Measurements from ENCODE around the gene OMP.

The OMP gene

DNA sequence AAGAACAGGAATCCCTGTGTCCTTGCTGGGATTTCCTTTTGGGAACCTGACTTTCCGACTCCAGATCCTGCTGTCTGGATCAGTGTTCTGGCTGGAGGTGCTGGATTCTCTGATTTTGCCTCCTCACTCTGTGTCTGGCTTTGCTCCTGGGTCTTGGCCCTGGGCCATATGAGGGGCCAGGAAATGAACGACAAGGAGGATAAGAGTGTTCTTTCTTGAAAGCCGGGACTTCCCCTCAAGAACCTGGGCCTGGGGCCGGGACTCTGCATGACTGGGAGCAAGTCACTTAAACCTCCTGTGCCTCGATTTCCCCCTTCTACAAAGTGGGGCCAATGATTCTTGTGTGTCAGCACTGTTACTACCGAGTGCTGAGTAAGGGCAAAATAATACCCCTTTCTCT lies 22.6 kb downstream of the OMP start:
- FAIRE-seq = no peak

DNA sequence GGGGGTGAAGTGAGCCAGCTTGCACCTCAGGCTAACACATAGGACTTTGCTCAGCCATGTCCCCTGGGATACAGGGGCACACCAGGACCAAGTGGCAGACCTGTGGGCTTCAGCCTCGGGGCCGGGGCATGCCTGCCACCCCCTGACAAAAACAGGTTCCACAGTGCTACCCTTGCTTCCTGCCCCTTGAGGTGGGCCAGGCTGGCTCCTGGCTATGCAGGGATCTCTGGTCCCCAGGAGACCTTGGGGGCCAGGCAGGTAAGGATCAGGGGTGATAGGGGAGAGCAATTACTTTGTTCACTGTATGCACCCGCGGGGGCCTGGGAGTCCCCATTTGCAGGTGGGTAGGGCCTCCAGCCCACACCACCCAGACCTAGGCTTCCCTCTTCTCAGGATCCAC lies 23.1 kb downstream of the OMP start:
- FAIRE-seq = no peak

DNA sequence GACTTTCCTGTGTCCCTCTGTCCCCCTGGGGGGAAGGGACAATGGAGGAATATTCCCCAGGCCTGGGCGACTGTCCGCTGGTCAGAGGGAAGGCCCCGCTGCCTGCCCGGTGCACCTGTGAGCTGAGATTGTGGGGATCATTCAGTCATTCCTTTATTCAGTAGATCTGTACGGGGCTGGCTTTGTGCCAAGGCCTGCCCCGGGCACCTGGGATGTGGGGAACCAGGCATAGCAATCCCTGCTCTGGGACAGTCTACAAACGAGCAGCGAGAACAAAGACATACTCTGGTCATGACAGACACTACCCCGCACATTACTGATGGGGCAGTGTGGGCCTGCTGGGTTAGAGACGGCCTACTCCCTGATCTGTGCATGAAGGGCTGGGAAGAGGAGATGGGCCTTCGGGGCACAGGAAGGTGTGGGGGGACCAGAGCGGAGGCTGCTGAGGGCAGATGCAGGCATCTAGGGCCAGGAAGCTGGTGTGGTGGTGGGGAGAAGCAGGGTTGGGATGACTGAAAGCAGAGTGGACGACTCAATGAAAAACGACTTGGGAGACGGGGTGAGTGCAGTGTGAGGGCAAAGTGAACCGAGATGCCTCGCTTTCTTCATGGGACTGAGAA lies 23.6 kb downstream of the OMP start:
- FAIRE-seq = no peak

DNA sequence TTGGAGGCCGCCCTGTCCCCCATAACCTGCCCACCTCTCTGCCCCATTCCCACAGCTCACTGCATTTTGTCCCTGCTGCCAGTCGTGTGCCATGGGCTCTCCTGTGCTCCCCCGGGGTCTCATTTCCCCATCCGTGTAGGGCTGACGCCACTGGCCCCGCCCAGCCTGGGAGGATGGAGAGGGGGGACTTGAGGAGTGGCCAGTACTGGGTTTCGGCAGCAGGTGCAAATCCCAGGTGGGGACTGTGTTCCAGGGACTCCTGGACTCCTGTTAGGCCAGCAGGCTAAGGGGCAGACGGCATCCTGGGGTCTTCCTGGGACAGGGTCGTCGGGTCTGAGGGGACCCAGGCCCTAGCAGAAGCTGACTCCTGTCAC lies 24.2 kb downstream of the OMP start:
- FAIRE-seq = no peak

DNA sequence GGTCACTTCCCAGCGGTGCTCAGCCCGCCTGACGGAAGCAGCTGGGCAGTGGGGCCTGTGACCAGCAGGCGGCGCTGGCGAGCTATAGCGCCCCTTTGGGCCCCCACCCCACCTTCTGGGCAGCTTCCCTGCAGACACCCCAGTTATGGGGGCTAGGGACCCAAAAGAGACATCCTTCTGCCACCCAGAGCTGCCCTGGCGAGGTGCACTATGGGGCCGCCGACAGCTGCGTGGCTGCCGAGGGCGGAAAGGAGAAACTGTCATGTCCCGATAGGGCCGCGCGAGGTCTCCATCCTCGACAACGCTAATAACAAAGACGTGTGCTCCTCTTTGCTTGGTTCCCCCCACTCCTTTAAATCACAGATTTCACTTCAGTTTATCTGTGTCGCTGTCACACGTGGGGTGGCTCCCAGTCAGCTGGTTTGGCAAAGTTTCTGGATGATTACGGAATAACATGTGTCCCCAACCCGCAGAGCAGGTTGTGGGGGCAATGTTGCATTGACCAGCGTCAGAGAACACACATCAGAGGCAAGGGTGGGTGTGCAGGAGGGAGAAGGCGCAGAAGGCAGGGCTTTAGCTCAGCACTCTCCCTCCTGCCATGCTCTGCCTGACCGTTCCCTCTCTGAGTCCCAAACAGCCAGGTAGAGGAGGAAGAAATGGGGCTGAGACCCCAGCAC lies 24.7 kb downstream of the OMP start:
- no peak for FAIRE-seq

DNA sequence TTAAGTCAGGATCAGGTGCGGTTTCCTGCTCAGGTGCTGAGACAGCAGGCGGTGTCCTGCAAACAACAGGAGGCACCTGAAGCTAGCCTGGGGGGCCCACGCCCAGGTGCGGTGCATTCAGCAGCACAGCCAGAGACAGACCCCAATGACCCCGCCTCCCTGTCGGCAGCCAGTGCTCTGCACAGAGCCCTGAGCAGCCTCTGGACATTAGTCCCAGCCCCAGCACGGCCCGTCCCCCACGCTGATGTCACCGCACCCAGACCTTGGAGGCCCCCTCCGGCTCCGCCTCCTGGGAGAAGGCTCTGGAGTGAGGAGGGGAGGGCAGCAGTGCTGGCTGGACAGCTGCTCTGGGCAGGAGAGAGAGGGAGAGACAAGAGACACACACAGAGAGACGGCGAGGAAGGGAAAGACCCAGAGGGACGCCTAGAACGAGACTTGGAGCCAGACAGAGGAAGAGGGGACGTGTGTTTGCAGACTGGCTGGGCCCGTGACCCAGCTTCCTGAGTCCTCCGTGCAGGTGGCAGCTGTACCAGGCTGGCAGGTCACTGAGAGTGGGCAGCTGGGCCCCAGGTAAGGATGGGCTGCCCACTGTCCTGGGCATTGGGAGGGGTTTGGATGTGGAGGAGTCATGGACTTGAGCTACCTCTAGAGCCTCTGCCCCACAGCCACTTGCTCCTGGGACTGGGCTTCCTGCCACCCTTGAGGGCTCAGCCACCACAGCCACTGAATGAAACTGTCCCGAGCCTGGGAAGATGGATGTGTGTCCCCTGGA lies 25.5 kb downstream of the OMP start, which contains the start of gene MYO7A:
Gene MYO7A, plus strand, starts transcription at position 327 of the 772 bp plus-strand sequence. CDS start 2,389 bp downstream, outside the sequence.
- no peak for FAIRE-seq

DNA sequence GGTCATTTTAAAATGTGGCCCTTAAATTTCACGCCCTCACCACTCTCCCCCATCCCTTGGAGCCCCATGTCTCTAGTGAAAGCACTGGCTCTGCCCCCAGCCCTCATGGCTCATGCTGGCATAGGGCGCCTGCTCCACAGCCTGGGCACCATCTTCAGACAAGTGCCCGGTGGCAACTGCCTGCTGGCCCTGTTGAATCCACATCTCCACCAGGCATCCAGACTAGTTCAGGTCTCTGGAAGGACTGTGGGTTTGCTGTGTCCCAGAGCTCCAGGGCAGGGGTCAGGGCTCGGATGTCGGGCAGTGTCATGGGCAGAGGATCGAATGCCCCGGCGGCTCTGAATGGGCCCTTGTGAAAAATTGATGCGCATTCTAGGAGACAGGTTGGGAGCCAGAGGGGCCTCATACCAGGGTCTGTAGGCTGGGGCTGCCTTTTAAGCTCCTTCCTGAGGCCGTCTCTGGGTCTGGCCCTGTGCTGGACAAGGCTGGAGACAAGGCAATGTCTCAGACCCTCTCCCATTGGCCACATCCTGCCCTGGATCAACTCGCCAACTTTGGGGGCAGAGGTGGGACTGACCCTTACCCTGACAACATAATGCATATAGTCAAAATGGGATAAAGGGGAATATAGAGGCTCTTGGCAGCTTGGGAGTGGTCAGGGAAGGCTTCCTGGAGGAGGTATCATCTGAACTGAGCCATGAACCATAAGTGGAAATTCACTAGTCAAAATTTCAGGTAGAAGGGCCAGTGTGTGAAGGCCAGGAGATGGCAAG lies 26.6 kb downstream of the OMP start:
- no peak for FAIRE-seq

DNA sequence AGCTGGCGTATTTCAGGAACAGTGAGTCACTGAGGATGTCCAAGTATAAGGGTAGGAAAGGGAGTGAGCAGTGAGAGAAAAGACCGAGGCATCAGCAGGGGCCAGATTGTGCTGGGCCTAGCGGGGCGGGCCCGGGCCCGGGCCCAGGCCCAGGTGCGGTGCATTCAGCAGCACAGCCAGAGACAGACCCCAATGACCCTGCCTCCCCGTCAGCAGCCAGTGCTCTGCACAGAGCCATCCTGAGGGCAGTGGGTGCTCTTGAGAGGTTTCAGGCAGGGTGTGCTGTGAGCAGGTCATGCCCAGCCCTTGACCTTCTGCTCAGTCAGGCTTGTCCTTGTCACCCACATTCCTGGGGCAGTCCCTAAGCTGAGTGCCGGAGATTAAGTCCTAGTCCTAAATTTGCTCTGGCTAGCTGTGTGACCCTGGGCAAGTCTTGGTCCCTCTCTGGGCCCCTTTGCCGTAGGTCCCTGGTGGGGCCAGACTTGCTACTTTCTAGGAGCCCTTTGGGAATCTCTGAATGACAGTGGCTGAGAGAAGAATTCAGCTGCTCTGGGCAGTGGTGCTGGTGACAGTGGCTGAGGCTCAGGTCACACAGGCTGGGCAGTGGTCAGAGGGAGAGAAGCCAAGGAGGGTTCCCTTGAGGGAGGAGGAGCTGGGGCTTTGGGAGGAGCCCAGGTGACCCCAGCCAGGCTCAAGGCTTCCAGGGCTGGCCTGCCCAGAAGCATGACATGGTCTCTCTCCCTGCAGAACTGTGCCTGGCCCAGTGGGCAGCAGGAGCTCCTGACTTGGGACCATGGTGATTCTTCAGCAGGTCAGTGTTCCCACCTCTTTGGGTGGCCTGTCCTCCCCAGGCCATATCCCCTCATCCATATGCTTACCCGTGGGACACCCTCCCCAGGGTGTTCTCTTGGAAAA lies 27.5 kb downstream of the OMP start:
- FAIRE-seq = no peak

DNA sequence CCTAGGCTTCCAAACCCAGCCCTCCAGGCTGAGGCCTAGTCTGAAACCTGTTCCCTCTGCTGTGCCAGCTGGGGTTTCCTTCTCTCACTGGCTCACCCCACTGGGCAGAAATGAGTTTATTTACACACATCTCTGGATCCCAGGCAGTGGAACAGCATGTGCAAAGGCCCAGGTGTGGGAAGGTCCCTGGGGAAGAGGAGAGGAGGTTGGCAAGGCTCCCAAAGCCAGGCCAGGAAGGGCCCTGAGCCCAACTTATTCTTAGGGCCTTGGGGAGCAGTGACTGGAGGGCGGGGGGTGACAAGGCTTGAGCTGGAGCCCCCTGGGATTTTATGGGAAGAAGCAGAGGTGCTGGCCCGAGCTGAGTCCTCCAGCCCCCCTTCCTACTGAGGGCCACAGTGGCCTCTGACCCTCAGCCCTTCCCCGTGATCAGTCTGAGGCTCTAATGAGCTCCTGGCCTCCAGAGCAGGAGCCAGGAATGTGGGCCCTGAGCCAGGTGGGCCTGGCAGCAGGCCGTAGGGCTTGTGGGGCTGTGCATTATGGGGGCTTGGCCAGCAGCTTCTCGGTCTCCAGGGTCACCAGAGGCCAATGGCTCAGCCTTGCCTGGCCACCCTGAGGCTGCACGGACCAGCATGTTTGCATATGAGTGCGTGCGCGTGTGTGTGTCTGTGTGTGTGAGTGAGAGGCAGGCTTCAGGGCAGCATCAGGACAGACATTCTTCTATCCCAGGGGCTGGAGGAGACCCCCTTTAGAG lies 28.3 kb downstream of the OMP start:
- FAIRE-seq = no peak

DNA sequence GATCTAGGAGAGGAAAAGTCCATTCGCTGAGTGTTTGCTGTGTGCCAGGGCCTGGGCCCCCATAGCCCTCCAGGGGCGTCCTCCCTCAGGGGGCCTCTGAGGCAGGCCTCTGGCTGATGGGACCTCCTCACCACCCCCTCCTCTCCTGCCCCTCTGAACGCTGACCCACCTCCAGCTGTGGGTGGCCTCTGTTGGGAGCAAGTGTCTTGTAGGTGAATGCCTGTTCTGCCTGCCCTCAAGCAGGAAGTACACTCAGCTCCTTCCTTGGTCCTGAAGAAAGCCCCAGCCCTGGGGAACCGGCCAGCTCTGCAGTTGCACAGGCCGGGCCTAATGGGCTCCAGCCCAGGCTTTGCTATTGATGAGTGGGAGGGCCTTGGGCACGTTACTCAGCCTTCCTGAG lies 28.9 kb downstream of the OMP start:
- FAIRE-seq = no peak

DNA sequence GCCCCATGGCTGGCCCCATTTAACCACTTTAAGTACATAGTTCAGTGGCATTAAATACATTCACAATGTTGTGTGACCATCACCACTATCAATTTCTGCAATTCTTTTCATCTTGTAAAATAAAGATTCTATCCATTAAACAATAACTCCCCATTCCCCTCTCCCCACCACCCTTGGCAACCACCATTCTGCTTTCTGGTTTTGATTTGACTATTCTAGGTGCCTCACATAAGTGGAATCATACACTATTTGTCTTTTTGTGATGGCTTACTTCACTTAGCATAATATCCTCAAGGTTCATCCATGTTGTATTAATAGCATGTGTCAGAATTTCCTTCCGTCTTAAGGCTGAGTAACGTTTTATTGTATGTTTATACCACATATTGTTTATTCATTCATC lies 32.4 kb downstream of the OMP start:
- no peak for FAIRE-seq

DNA sequence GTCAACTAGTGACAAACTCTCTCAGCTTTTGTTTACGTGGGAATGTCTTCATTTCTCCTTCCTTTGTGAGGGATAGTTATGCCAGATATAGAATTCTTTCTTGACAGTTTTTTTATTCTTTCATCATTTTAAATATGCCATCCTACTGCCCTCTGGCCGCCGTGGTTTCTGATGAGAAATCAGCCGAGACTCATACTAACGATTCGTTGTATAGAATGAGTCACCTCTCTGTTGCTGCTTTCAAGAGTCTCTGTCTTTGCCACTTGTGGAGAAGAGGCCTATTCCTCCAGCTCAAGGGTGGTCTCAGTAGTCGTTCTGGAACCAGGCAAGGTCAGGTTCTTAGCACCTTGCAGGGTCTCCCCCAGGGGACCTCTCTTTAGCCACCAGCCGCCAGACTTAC lies 33.4 kb downstream of the OMP start:
- no peak for FAIRE-seq

DNA sequence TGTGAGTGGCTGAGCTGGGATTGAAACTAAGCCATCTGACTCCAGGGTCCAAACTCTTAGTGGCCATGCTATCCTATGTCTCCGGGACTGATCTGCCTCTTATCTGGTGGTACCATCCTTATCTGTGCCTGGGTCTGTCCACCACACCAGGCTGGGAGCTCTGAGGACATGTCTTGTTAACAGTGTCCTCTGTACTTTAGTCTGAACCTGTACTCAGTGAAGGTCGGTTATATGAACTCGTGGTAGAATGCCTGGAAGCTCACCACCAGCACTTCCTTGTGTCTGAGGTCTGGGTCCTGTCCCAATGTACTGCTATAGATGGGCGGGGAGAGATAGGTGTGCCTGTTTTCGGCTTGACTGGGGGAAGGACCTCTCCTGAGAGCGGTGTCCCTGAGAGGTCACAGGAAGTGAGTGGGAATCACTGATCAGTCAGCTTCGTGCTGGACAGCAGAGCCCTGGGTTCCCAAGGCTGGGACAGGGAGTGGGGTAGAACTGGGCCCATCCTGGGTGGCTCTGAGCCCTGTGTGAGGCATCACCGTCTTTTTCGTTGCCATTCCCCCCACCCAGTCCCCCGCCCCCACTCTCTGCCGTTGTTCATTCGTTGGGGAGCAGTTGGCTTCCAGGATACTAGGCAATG lies 34.3 kb downstream of the OMP start:
- no peak for FAIRE-seq

DNA sequence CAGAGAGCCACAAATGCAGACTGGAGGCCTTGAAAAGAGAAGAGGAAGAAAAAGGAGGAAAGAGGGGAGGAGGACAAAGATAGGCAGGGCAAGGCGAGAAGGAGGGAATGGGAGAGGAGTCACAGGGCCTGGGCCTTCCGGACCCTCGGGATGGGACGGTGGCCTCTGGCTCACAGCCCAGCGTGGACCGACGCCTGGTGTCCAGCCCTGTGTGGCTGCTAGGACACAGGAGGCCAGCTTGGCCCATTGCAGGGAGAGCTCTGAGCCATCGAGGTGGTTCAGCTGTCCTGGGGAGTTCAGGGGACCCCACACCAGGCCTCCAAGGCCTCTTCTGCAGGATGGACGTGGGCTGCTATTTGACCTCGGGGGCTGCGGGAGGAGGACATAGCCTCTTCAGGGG lies 34.8 kb downstream of the OMP start:
- FAIRE-seq = no peak

DNA sequence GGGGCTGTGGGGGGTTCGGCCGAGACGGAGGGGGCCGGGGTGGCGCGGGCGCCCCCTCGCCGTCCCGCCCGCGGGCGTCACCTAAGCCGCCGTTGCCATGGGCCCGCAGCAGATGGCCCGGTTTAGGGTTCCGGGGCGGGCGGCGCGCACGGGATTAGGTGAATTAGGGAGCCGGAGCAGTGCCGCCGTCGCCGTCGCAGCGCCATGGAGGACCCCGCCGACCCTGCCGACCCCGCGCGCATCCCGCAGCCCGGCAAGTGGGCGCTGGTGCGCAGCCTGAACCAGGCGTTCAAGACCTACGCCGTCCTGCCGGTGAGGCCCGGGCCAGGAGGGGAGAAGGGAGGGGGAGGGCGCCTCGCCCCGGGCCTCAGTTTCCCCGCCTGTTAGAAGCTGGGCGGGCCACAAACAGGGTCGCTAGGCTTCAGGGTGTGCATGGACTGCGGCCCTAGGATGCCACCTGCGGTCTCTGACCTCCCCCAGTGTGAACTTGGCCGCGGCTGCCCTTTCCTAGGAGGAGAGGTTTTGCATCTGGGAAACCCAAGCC lies 35.5 kb downstream of the OMP start:
- FAIRE-seq = no peak

DNA sequence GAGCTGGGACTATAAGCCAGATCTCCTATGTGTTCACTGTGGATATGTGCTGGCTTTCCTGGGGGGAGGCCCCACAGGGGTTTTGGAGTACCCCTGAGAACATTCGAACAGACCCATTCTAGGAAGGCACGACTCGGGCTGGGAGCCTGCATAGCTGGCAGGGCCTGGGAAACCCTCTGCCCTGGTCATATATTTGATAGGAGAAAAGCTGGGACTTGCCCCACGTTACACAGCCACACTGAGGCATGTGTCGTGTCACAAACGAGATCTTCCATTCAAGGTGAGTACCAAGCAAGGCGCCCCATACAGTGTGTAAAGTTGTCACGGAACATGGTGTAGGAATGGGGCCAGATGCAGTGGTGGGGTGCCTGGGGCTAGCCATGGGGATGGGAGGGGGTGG lies 36.6 kb downstream of the OMP start:
- FAIRE-seq = no peak

DNA sequence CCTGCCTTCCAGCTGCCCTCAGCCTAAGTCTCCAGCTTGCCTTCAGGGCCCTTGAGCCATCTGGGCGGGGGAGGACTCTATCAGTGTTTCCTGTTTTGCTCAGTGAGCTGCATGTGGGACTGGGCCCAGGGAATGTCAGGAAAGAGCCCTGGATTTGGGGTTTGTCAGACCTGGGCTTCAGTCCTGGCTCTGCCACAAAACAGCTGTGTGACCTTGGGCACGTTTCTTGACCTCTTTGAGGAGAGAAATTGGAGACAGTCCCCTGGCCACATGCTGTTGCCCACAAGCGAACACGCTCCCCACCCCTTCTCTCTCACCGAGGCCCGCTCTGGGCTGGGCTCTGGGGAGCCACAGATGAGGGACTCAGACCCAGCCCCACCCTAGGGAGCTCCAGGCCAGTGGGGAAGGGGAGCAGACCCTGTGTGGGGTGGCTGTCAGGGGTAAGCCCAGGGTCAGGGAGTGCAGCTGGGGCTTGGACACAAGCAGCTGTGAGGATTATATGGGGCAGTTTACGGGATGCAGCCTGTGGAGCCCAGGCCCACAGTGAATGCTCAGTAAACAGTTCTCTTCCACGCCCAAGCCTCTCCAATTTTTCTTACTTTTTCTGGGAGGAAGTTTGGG lies 37.7 kb downstream of the OMP start:
- FAIRE-seq = no peak

DNA sequence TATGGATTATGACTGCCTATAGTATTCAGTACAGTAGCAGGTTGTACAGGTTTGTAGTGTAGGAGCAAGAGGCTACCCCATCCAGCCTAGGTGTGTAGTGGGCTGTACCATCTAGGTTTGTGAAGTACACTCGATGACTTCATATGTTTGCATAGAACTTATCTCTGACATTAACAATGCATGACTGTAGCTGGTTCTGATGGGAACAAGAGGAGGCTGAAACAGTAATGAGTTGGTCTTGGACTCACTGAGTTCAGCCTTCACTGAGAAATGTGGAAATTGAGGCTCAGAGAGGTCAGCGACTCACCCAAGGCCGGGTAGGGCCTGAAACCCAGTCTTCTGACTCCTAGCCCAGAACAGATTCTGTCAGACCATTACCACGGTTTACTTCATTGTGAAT lies 38.4 kb downstream of the OMP start:
- FAIRE-seq = no peak

DNA sequence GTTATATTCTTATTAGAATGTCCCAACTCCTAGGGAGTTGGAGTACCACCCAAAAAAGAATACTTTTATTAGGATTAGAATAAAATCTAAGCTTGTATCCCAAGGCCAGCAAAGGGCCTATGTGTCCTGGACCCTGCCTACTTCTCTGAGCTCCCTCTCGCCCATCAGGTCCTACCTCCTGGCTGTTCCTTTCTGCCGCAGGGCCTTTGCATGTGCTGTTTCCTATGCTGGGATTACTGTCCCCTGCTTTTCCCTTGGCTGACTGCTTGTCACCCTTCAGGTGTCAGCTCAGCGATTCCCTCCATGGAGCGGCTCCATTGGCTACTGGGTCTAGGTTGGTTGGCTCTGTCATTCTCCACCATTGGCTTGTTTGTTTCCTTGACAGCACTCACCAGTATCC lies 38.8 kb downstream of the OMP start:
- FAIRE-seq = no peak

All from endometrium (tissue), 2 donors.